PC-3 (cell line): ENCODE results near the gene ZNF296. TPM values are rescaled to one million over a fixed set of nuclear protein-coding genes. Genes with fewer than 3 reads are reported as not detected.
A peak's percentile ranks its signal among the peaks of the same experiment; 100 is the strongest.

Experiments used
- ATAC-seq: fragments of 200-7000 bp; cut with Tn5 transposase; 2 replicates; pipeline ENCODE4 v1.9.1; 2020; ENCODE audit warnings: mild to moderate bottlenecking, moderate library complexity
- BruUV-seq: library from RNA; stranded (reverse); fragments of 400-500 nt; replicated peaks from 2 replicates; lab custom pipeline; 2021; lab: Mats Ljungman, UMichigan
- CTCF ChIA-PET: fragments of 300-600 bp; sonication (Branson Sonifier 250); formaldehyde crosslinking; loops from one replicate; lab custom pipeline; 2022; ENCODE audit warnings: antibody characterized with exemption; lab: Charles Lee
- POLR2A ChIA-PET: fragments of 300-600 bp; sonication (Branson Sonifier 250); formaldehyde crosslinking; loops from one replicate; lab custom pipeline; 2022; ENCODE audit warnings: antibody characterized with exemption; ENCODE audit not compliant: unreplicated experiment; lab: Charles Lee
- DNase-seq: peaks from one replicate; pipeline ENCODE4 v3.0.0-alpha.2; 2015
- H2AFZ ChIP-seq: fragments of 300-600 bp; sonication (generic); 2 replicates; pipeline ENCODE4 v1.6.0; 2016; ENCODE audit warnings: antibody characterized with exemption, low read length
- H3F3A ChIP-seq: fragments of 300-600 bp; sonication (generic); one replicate; pipeline ENCODE4 v1.6.0; 2017; ENCODE audit warnings: antibody characterized with exemption, low read length, control low read depth, mild to moderate bottlenecking; ENCODE audit not compliant: unreplicated experiment
- H3K27ac ChIP-seq: fragments of 300-600 bp; sonication (generic); 2 replicates; pipeline ENCODE4 v1.5.1; 2016; ENCODE audit warnings: mild to moderate bottlenecking, low read length
- H3K27me3 ChIP-seq: fragments of 300-600 bp; sonication (generic); 2 replicates; pipeline ENCODE4 v1.6.1; 2016; ENCODE audit warnings: low read length, mixed read lengths
- H3K36me3 ChIP-seq: fragments of 300-600 bp; sonication (generic); 2 replicates; pipeline ENCODE4 v1.6.1; 2016; ENCODE audit warnings: low read depth, mixed run types, low read length, mixed read lengths
- H3K4me1 ChIP-seq: fragments of 300-600 bp; sonication (generic); 2 replicates; pipeline ENCODE4 v1.5.1; 2016; ENCODE audit warnings: low read length; ENCODE audit not compliant: insufficient read depth
- H3K4me2 ChIP-seq: fragments of 300-600 bp; sonication (generic); 2 replicates; pipeline ENCODE4 v1.6.0; 2016; ENCODE audit warnings: low read length
- H3K4me3 ChIP-seq: fragments of 300-600 bp; sonication (generic); 2 replicates; pipeline ENCODE4 v1.5.1; 2016; ENCODE audit warnings: mild to moderate bottlenecking, low read length, mixed read lengths
- H3K79me2 ChIP-seq: fragments of 300-600 bp; sonication (generic); 2 replicates; pipeline ENCODE4 v1.6.1; 2017; ENCODE audit warnings: low read length, mixed read lengths
- H3K9ac ChIP-seq: fragments of 300-600 bp; sonication (generic); 2 replicates; pipeline ENCODE4 v1.6.0; 2016; ENCODE audit warnings: mild to moderate bottlenecking, low read length
- H3K9me2 ChIP-seq: fragments of 300-600 bp; sonication (generic); replicated peaks from 2 replicates; pipeline ENCODE4 v1.6.1; 2016; ENCODE audit warnings: mixed run types, low read length, mixed read lengths
- H3K9me3 ChIP-seq: fragments of 300-600 bp; sonication (generic); 2 replicates; pipeline ENCODE4 v1.6.1; 2016; ENCODE audit warnings: low read length, mixed read lengths
- H4K20me1 ChIP-seq: fragments of 300-600 bp; sonication (generic); 2 replicates; pipeline ENCODE4 v1.6.1; 2016; ENCODE audit warnings: low read length, mixed read lengths
- CTCF ChIP-seq: fragments of 300-600 bp; sonication (generic); conservative IDR thresholded peaks from 2 replicates; pipeline ENCODE4 v1.5.1; 2017; ENCODE audit warnings: antibody characterized with exemption, low read depth, mild to moderate bottlenecking, low read length
- EZH2 ChIP-seq: fragments of 300-600 bp; sonication (generic); IDR thresholded peaks from one replicate; pipeline ENCODE4 v1.6.1; 2017; ENCODE audit warnings: antibody characterized with exemption, mild to moderate bottlenecking, low read length; ENCODE audit not compliant: unreplicated experiment
- EZH2phosphoT487 ChIP-seq: fragments of 300-600 bp; sonication (generic); IDR thresholded peaks from 2 replicates; pipeline ENCODE4 v1.6.1; 2018; ENCODE audit warnings: mild to moderate bottlenecking, antibody characterized with exemption, low read length, borderline replicate concordance
- intact Hi-C: fragments of 100-400 bp; cut with micrococcal nuclease; formaldehyde crosslinking; loops from 2 replicates; pipeline ENCODE4 v1.9.0; 2023
- total RNA-seq: library from RNA; depleted of rRNA; stranded (reverse); fragments of >200 nt; gene quantifications from 2 replicates; pipeline ENCODE4 v1.2.3, GENCODE V29; 2014

The ZNF296 gene
- total RNA-seq, 1 experiment from 2014 or later: 2.4 TPM

DNA sequence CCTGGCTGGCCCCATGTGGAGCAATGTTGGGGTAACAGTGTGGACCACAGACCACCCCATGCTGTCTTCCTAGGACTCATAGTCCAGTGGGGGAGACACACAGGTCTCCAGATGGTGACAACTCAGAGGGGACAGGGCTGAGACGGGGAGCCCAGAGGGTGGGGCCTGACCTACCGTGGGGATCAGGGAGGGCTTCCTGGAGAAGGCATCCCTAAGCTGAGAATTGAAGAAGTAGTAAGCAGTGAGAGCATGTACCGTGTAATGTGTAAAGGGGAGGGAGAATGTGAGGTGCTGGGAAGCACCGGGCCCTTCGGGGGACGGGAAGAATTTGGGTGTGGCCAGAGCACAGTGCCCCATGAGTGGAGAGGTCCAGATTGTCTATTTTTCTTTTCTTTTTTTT lies 47.7 kb upstream of the ZNF296 start:
- ChIA-PET CTCF (no interaction called here), POLR2A (no interaction called here)
- Histone ChIP-seq H3K27ac (peak overlapping the region; percentile 88), H3K4me2 (peak overlapping the region; percentile 75), H3K27me3 (no peaks in the 10 kb centered on the region), H3K9me3 (no peaks in the 10 kb centered on the region), H3F3A (peaks cover 4% of the 10 kb centered on the region), H3K4me3 (no peak overlapping the region; the same call in 1 of the 2 replicates), H4K20me1 (no peaks in the 10 kb centered on the region; the same call in none of the 2 replicates), H2AFZ (no peak overlapping the region), H3K36me3 (no peaks in the 10 kb centered on the region), H3K79me2 (peaks cover 63% of the 10 kb centered on the region), H3K9ac (peak overlapping the region; percentile 52), H3K4me1 (peaks cover 16% of the 10 kb centered on the region), H3K9me2 (no peaks in the 10 kb centered on the region)
- DNase-seq (no peak), ATAC-seq (no peak)
- intact Hi-C loops: no loop called here
- no TSS peak for BruUV-seq
- no peak for TF ChIP-seq EZH2
- no peak for TF ChIP-seq CTCF
- no peak for TF ChIP-seq EZH2phosphoT487

DNA sequence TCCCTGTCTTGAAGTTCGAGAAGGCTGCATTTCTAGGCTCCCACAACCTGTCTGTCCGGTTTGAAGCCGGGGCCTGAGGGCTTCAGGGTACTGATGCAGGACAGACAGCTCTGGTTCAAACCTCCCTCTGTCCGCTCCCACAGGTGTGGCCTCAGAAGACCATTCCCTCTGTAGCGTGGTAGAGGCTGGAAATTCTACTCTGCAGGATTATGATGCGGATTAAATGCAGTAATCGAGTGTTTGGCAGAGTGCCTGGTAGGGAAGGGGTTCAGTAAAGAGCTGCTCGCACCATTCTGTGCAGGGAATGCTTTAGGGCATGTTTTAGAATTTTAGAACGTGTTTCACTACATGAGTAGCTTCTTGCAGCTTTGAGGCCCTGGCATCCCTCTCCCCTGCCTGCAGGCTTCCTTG lies 47.2 kb upstream of the ZNF296 start:
- Histone ChIP-seq H3K27me3 (no peaks in the 10 kb centered on the region), H3K9me3 (no peaks in the 10 kb centered on the region), H3F3A (peaks cover 4% of the 10 kb centered on the region), H3K4me3 (no peak overlapping the region), H3K36me3 (no peaks in the 10 kb centered on the region), H3K79me2 (peaks cover 69% of the 10 kb centered on the region), H4K20me1 (no peaks in the 10 kb centered on the region; the same call in none of the 2 replicates), H2AFZ (no peak overlapping the region), H3K27ac (peak overlapping the region; percentile 88), H3K4me2 (peak overlapping the region; percentile 75), H3K9me2 (no peaks in the 10 kb centered on the region), H3K9ac (peak overlapping the region; percentile 52; the same call in 1 of the 2 replicates), H3K4me1 (peaks cover 16% of the 10 kb centered on the region)
- CTCF ChIA-PET: no interaction called here
- intact Hi-C loops: no loop called here
- TF ChIP-seq CTCF (no peak), EZH2 (no peak), EZH2phosphoT487 (no peak)
- peak; percentile 68 for ATAC-seq
- DNase-seq: peak; percentile 86
- POLR2A ChIA-PET: no interaction called here
- BruUV-seq: no TSS peak

GRCh38 chr19:45122832-45123231 lies 46.6 kb upstream of the ZNF296 start:
- H3K79me2 ChIP-seq: peaks cover 75% of the 10 kb centered on the region
- no peak overlapping the region for H3K4me3 ChIP-seq
- CTCF ChIA-PET: no interaction called here
- H3K9me3 ChIP-seq: no peaks in the 10 kb centered on the region
- peaks cover 4% of the 10 kb centered on the region for H3F3A ChIP-seq
- no peaks in the 10 kb centered on the region; the same call in none of the 2 replicates for H4K20me1 ChIP-seq
- no TSS peak for BruUV-seq
- H3K9me2 ChIP-seq: no peaks in the 10 kb centered on the region
- ATAC-seq (no peak), DNase-seq (no peak)
- H2AFZ ChIP-seq: no peak overlapping the region
- H3K36me3 ChIP-seq: no peaks in the 10 kb centered on the region
- H3K9ac ChIP-seq: no peak overlapping the region
- H3K27ac ChIP-seq: peak overlapping the region; percentile 88
- H3K4me2 ChIP-seq: no peak overlapping the region
- no peaks in the 10 kb centered on the region for H3K27me3 ChIP-seq
- TF ChIP-seq CTCF: no peak
- no peak for TF ChIP-seq EZH2phosphoT487
- intact Hi-C loops: no loop called here
- peaks cover 16% of the 10 kb centered on the region for H3K4me1 ChIP-seq
- POLR2A ChIA-PET: no interaction called here
